BLaER1 (cell line): ENCODE results near the gene LAMTOR3.
A peak's percentile ranks its signal among the peaks of the same experiment; 100 is the strongest.

Experiments
- H3K27ac ChIP-seq: shearing (Covaris generic); formaldehyde crosslinking; 2 replicates; pipeline ENCODE4 v1.8.1; 2022
- H3K27me3 ChIP-seq: shearing (Covaris generic); formaldehyde crosslinking; 2 replicates; pipeline ENCODE4 v1.8.1; 2022
- H3K36me3 ChIP-seq: shearing (Covaris generic); formaldehyde crosslinking; 2 replicates; pipeline ENCODE4 v1.8.1; 2022
- H3K4me1 ChIP-seq: shearing (Covaris generic); formaldehyde crosslinking; 2 replicates; pipeline ENCODE4 v1.8.1; 2022
- H3K4me2 ChIP-seq: shearing (Covaris generic); formaldehyde crosslinking; 2 replicates; pipeline ENCODE4 v1.8.1; 2022
- H3K4me3 ChIP-seq: shearing (Covaris generic); formaldehyde crosslinking; 2 replicates; pipeline ENCODE4 v1.8.1; 2022
- H3K9ac ChIP-seq: shearing (Covaris generic); formaldehyde crosslinking; 2 replicates; pipeline ENCODE4 v1.8.1; 2022
- H3K9me3 ChIP-seq: shearing (Covaris generic); formaldehyde crosslinking; 2 replicates; pipeline ENCODE4 v1.8.1; 2022
- H4K20me1 ChIP-seq: shearing (Covaris generic); formaldehyde crosslinking; 2 replicates; pipeline ENCODE4 v1.8.1; 2022
- Cebpa-rat ChIP-seq: shearing (Covaris generic); IDR thresholded peaks from 2 replicates; pipeline ENCODE4 v1.8.1; 2022

Gene LAMTOR3

DNA sequence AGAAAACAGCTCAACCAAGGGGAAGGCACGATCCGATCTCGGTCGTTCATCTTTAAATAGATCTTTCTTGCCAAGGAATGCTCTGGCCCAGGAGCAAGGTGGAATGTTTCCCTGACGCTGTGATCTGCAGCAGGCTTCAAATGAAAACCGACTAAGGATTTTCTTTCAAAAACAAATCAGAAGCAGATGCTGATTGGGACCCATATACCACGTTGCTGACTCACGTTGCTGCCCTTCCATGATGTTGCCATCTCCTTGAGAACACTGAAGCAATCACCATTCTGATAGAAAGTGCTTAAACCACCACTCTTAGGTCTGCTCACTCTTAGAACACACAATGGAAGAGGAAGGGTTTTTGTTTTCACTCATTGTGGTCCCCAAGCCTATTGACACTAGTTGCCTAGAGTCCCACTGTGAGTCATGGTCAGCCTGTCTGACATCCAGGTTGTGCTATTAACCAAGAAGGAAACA lies 26.1 kb downstream of the LAMTOR3 start:
- H3K36me3 ChIP-seq = no peaks in the 10 kb centered on the region
- no peaks in the 10 kb centered on the region for H3K4me1 ChIP-seq
- H4K20me1 ChIP-seq = no peaks in the 10 kb centered on the region
- no peak overlapping the region for H3K9ac ChIP-seq
- H3K9me3 ChIP-seq = no peaks in the 10 kb centered on the region
- no peak overlapping the region for H3K4me3 ChIP-seq
- TF ChIP-seq Cebpa-rat = no peak
- no peaks in the 10 kb centered on the region for H3K27me3 ChIP-seq
- H3K4me2 ChIP-seq = no peak overlapping the region
- H3K27ac ChIP-seq = no peak overlapping the region

DNA sequence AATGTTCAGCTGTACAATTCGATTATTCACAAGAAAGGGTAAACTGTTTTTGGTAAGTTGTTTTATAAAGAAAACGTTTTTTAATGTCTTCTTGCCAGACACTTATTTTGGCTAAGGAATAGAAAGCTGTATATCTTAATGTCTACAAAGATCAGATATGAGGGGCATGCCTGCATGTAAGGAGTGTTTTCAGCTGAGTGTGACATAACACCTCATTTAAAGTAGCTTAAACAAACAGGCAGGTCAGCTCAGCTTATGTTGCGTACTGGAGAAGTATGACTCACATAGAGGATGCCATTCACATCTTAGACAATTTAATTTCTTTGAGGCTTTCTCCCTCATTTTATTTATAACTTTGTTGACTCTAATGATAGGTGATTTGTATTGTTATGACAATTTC lies 30.4 kb downstream of the LAMTOR3 start:
- no peak overlapping the region for H3K9ac ChIP-seq
- peaks cover 7% of the 10 kb centered on the region for H3K4me1 ChIP-seq
- no peaks in the 10 kb centered on the region for H3K9me3 ChIP-seq
- H3K4me3 ChIP-seq = no peak overlapping the region
- H3K4me2 ChIP-seq = no peak overlapping the region
- no peaks in the 10 kb centered on the region for H3K36me3 ChIP-seq
- no peak for TF ChIP-seq Cebpa-rat
- H4K20me1 ChIP-seq = no peaks in the 10 kb centered on the region
- H3K27ac ChIP-seq = no peak overlapping the region
- no peaks in the 10 kb centered on the region for H3K27me3 ChIP-seq

DNA sequence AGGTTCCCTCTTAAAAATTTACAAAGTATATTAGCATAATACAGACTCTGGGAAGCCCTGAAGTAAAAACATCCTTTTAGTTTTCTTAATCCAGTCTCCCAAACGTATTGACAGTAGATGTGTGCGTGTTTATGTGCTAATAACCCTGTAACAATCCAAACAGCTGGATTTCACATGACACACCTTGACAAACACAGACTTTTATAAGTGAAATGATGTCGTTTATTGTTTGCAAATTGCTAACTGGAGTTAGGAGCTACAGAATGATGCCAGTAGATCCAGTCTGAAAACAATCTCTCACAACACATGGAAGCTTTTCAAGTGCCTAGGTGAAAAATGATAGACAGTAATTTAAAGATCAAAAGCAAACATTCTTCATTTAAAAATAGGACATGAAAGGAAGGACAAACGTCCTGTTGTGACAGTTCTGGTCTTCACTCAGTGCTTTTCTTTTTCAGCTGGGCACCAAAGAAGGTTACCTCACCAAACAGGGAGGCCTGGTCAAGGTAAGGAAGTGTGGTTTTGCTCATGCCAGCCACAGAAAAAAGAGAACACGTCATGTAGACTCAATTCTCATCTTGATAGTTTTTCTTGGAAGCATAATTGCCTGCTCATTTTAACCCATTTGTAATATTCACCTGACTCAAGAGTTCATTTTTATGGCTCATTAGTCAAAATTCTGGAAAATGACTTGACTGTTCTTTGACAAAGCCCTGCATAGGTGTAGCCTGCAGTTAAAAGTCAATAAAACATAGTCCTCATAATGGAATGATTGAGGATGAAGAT lies 32.9 kb downstream of the LAMTOR3 start:
- Histone ChIP-seq H3K4me2 (no peak overlapping the region), H3K4me1 (peaks cover 7% of the 10 kb centered on the region), H3K9ac (no peak overlapping the region), H3K9me3 (no peaks in the 10 kb centered on the region), H4K20me1 (no peaks in the 10 kb centered on the region), H3K27ac (no peak overlapping the region), H3K27me3 (no peaks in the 10 kb centered on the region), H3K36me3 (no peaks in the 10 kb centered on the region), H3K4me3 (no peak overlapping the region)
- no peak for TF ChIP-seq Cebpa-rat

DNA sequence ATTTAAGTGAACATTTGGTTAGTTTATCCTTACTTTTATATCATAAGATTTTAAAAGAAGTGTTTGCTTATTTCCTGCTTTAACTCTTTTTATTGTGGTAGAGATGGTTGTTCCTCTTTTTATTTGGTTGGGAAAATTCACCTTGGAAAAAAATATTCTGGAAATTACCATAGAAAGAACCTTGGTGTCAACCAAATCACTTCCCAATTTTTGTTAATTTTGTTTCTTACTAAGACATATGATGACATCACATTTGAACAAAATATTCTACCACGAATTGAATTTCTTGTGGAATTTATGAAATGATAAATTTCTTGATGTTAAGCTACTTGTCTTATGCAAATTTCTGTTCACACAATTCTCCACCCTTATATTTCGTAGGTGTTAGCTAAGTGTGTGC lies 33.7 kb downstream of the LAMTOR3 start:
- H3K36me3 ChIP-seq = no peaks in the 10 kb centered on the region
- H3K4me3 ChIP-seq = no peak overlapping the region
- no peak overlapping the region for H3K9ac ChIP-seq
- H3K27ac ChIP-seq = no peak overlapping the region
- H3K27me3 ChIP-seq = no peaks in the 10 kb centered on the region
- no peaks in the 10 kb centered on the region for H3K9me3 ChIP-seq
- no peak for TF ChIP-seq Cebpa-rat
- no peaks in the 10 kb centered on the region for H4K20me1 ChIP-seq
- peaks cover 15% of the 10 kb centered on the region for H3K4me1 ChIP-seq
- no peak overlapping the region for H3K4me2 ChIP-seq

DNA sequence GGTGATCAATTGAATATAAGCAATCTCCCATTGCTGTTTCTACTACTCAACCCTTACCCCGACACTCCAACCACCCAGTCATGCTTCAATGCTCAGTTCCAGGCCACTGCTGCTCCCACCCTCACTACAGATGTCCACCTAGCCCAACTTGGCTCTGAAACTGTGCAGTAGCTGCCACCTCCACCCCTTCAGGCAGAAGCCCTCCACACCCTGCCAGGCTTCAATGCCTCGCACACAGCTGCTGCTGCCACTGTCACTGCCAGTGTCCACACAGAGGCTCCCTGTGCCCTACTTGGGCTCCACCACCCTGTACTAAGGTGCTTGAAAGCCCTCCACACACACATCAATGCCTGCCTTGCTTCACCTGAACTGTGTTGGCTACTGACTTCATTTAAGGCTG lies 34.6 kb downstream of the LAMTOR3 start:
- Histone ChIP-seq H3K4me1 (peaks cover 15% of the 10 kb centered on the region), H3K27me3 (no peaks in the 10 kb centered on the region), H3K4me3 (no peak overlapping the region), H3K27ac (no peak overlapping the region), H3K9ac (no peak overlapping the region), H4K20me1 (no peaks in the 10 kb centered on the region), H3K4me2 (peak overlapping the region; percentile 39; the same call in 1 of the 2 replicates), H3K36me3 (no peaks in the 10 kb centered on the region), H3K9me3 (no peaks in the 10 kb centered on the region)
- no peak for TF ChIP-seq Cebpa-rat

DNA sequence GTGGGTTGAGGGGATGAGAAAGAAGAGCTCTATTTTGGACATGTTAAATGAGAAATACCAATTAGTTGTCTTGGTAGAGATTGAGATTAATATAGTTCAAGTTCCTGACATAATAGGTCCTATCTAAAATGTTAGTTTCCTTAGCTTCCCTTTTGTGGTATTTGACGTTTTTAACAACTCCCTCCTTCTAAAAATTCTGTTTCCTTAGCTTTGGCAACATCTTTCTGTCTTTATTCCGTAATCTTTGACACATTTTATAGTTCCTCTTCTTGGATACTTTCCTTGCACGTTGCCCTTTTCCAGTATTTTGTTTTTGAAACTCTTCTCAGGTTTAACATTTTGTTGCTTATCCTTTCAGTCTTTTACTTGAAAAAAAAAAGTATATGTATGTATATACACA lies 36.9 kb downstream of the LAMTOR3 start:
- no peak for TF ChIP-seq Cebpa-rat
- peaks cover 15% of the 10 kb centered on the region for H3K4me1 ChIP-seq
- H4K20me1 ChIP-seq = no peaks in the 10 kb centered on the region
- no peak overlapping the region for H3K27ac ChIP-seq
- H3K27me3 ChIP-seq = no peaks in the 10 kb centered on the region
- H3K4me3 ChIP-seq = no peak overlapping the region
- no peak overlapping the region for H3K9ac ChIP-seq
- H3K4me2 ChIP-seq = no peak overlapping the region
- no peaks in the 10 kb centered on the region for H3K9me3 ChIP-seq
- H3K36me3 ChIP-seq = no peaks in the 10 kb centered on the region

DNA sequence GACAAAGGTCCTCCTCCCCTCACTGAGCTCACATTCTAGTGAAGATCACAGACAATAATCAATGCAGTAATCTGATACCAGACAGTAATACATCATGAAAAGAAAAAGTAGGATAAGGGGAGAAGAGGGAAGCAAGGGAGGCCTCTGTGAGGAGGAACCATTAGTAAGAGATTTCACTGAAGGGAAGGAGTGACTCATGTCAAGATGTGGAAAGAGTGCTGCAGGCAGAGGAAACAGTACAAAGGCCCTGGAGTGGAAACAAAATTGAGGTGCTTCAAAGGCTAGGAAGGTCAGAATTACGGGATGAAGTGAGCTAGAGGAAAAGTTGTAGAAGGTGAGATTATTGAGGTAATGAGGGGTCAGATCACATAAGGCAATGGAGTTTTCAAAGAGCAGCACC lies 38.1 kb downstream of the LAMTOR3 start:
- no peaks in the 10 kb centered on the region for H4K20me1 ChIP-seq
- H3K4me2 ChIP-seq = peak overlapping the region; percentile 15; the same call in 1 of the 2 replicates
- H3K4me1 ChIP-seq = peaks cover 15% of the 10 kb centered on the region
- no peaks in the 10 kb centered on the region for H3K36me3 ChIP-seq
- no peak overlapping the region for H3K27ac ChIP-seq
- no peaks in the 10 kb centered on the region for H3K9me3 ChIP-seq
- H3K9ac ChIP-seq = no peak overlapping the region
- no peak for TF ChIP-seq Cebpa-rat
- H3K4me3 ChIP-seq = no peak overlapping the region
- no peaks in the 10 kb centered on the region for H3K27me3 ChIP-seq

DNA sequence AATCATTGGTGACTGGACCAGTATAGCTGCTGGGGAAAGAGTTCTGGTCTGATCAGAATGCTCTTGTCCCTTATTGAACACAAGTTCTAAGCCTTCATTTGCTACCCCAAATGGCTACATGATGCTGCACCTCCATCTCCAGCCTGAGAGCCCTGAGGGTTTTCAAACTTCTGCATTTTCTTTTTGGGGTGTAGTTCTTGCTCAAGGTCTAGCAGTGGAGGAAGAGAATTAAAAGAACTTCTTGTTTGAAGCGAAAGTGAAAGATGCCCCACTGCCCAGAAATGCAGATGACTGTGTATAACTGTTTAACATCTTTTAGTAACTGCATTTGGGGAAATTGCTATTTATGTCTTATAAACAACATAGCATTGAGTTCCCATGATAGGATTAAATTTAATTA lies 38.5 kb downstream of the LAMTOR3 start:
- TF ChIP-seq Cebpa-rat = no peak
- Histone ChIP-seq H3K4me3 (no peak overlapping the region), H3K4me1 (peaks cover 15% of the 10 kb centered on the region), H4K20me1 (no peaks in the 10 kb centered on the region), H3K27ac (no peak overlapping the region), H3K36me3 (no peaks in the 10 kb centered on the region), H3K27me3 (no peaks in the 10 kb centered on the region), H3K9ac (no peak overlapping the region), H3K4me2 (peak overlapping the region; percentile 15; the same call in 1 of the 2 replicates), H3K9me3 (no peaks in the 10 kb centered on the region)

DNA sequence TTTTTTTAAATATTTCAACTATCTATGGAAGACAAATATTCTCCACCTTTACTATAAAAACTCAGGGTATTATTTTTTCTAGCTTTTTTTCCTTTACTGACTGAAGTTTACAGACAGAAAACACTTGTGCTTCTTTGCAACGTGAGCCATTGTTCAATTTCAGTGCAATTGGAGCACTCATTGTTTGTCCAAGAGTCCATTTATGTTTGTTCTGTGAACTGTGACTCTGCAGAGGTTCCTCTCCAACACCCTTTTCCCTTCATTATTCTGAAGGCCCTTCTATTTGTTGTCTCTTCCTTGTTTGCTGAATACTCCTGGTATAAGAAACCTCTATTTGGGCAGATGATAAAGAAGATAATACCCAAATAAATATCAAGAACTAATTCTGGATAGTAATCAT lies 40.2 kb downstream of the LAMTOR3 start:
- Histone ChIP-seq H3K36me3 (no peaks in the 10 kb centered on the region), H3K4me2 (no peak overlapping the region), H4K20me1 (no peaks in the 10 kb centered on the region), H3K27ac (no peak overlapping the region), H3K4me3 (no peak overlapping the region), H3K27me3 (no peaks in the 10 kb centered on the region), H3K4me1 (peaks cover 8% of the 10 kb centered on the region; the same call in 1 of the 2 replicates), H3K9ac (no peak overlapping the region), H3K9me3 (no peaks in the 10 kb centered on the region)
- TF ChIP-seq Cebpa-rat = no peak

DNA sequence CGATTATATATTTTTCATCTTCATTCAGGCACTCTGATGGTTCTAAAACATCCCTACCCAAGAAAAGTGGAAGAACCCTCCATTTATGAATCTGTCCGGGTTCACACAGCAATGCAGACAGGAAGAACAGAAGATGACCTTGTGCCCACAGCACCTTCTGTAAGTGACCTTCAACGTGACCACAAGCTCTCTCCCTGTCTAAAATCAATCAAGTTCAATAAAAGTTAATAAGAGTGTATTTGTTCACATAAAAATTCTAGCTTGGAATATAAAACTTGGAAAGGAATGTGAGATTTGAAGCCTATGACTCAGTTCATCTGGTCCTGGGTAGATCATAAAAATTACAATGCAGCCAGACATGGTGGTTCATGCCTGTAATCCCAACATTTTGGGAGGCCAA lies 41.0 kb downstream of the LAMTOR3 start:
- Histone ChIP-seq H3K4me2 (no peak overlapping the region), H3K27ac (no peak overlapping the region), H3K36me3 (no peaks in the 10 kb centered on the region)

More for the DNA sequence above, 41.0 kb downstream of the LAMTOR3 start:
- H3K9ac ChIP-seq = no peak overlapping the region
- no peaks in the 10 kb centered on the region for H4K20me1 ChIP-seq
- TF ChIP-seq Cebpa-rat = no peak
- H3K9me3 ChIP-seq = no peaks in the 10 kb centered on the region
- H3K4me3 ChIP-seq = no peak overlapping the region
- H3K4me1 ChIP-seq = peaks cover 8% of the 10 kb centered on the region; the same call in 1 of the 2 replicates
- H3K27me3 ChIP-seq = no peaks in the 10 kb centered on the region
